ENCODE results near the gene PTEN. TPM values are rescaled to one million over a fixed set of nuclear protein-coding genes. Genes with fewer than 3 reads are reported as not detected.

The PTEN gene
- total RNA-seq, 1 experiment from 2014 or later: 44.6 TPM

- no peak overlapping the region for H3K27ac Mint-ChIP-seq (ENCODE audit: unreplicated experiment)
- intact Hi-C loops (cut with micrococcal nuclease; ENCODE audit: unreplicated experiment): no loop called here
- CTCF ChIA-PET: interaction anchor here (0.7 kb wide), 1 partner anchor 21 kb away, joined by 4 read pairs; no protein-coding TSS in a partner anchor
- no peaks in the 10 kb centered on the region for H3K4me1 Mint-ChIP-seq (ENCODE audit: low read depth, unreplicated experiment)
- no peaks in the 10 kb centered on the region for H3K27me3 Mint-ChIP-seq (ENCODE audit: unreplicated experiment)
- no TSS peak for BruUV-seq (replicated peaks)
- no peaks in the 10 kb centered on the region for H3K36me3 Mint-ChIP-seq (ENCODE audit: insufficient read depth, unreplicated experiment)
- DNase-seq: no peak
- H3K9me3 Mint-ChIP-seq (ENCODE audit: low read depth, unreplicated experiment): no peaks in the 10 kb centered on the region
- no peak for TF ChIP-seq CTCF (IDR thresholded peaks at IDR 0.05; ENCODE audit: unreplicated experiment)
- no peak overlapping the region for H3K4me3 Mint-ChIP-seq (ENCODE audit: low read depth, unreplicated experiment)
Observed at GRCh38 chr10:87872828-87873227, 9.4 kb downstream of the PTEN start.

GRCh38 chr10:87873656-87874055 is 10.2 kb downstream of the PTEN start:
- Mint-ChIP-seq H3K36me3 (ENCODE audit: insufficient read depth, unreplicated experiment) (no peaks in the 10 kb centered on the region), H3K9me3 (ENCODE audit: low read depth, unreplicated experiment) (no peaks in the 10 kb centered on the region), H3K27ac (ENCODE audit: unreplicated experiment) (no peak overlapping the region), H3K4me3 (ENCODE audit: low read depth, unreplicated experiment) (no peak overlapping the region), H3K27me3 (ENCODE audit: unreplicated experiment) (no peaks in the 10 kb centered on the region), H3K4me1 (ENCODE audit: low read depth, unreplicated experiment) (no peaks in the 10 kb centered on the region)
- DNase-seq: no peak
- intact Hi-C loops (cut with micrococcal nuclease; ENCODE audit: unreplicated experiment): no loop called here
- no peak for TF ChIP-seq CTCF (IDR thresholded peaks at IDR 0.05; ENCODE audit: unreplicated experiment)
- CTCF ChIA-PET: interaction anchor here (0.7 kb wide), 1 partner anchor 53 kb away, joined by 3 read pairs; no protein-coding TSS in a partner anchor
- no TSS peak for BruUV-seq (replicated peaks)

- no peak for DNase-seq
- no peak overlapping the region for H3K27ac Mint-ChIP-seq (ENCODE audit: unreplicated experiment)
- TF ChIP-seq CTCF (IDR thresholded peaks at IDR 0.05; ENCODE audit: unreplicated experiment): no peak
- no peak overlapping the region for H3K4me3 Mint-ChIP-seq (ENCODE audit: low read depth, unreplicated experiment)
- H3K36me3 Mint-ChIP-seq (ENCODE audit: insufficient read depth, unreplicated experiment): no peaks in the 10 kb centered on the region
- intact Hi-C loops (cut with micrococcal nuclease; ENCODE audit: unreplicated experiment): no loop called here
- no peaks in the 10 kb centered on the region for H3K4me1 Mint-ChIP-seq (ENCODE audit: low read depth, unreplicated experiment)
- H3K9me3 Mint-ChIP-seq (ENCODE audit: low read depth, unreplicated experiment): no peaks in the 10 kb centered on the region
- no TSS peak for BruUV-seq (replicated peaks)
- H3K27me3 Mint-ChIP-seq (ENCODE audit: unreplicated experiment): no peaks in the 10 kb centered on the region
- CTCF ChIA-PET: no interaction called here
Observed at GRCh38 chr10:87875929-87876571, 12.6 kb downstream of the PTEN start.

DNA sequence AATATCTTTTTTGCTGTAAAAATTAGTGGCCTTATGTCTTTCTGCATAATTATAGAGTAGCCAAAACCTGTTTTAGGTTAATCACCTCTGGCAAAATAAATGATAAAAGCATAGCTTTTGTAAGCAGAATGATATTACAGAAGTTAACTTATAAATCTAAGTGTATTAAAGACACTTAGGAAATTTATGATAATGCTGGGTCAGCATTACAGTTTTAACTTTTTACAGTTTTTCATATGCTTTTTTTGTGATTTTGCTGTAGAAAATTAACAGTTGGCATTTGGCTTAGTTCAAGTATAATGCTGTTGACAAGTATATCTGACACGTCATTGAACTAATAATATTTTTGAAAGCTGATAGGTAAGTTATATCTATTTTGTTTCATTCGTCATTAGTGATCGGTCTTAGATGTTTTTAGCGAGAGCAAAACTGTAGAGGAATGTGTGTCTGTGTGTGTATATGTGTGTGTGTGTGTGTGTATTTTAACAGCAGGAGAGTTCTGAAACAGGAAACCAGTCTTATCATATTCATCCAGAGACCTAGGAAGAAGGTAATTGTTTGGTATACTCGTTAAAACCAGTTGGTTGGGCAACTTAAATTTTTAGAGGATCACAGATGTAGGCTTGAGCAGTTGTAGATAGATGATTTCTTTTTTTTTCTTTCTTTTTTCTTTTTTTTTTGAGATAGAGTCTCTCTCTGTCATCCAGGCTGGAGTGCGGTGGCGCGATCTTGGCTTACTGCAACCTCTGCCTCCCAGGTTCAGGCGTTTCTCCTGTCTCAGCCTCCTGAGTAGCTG is 15.4 kb downstream of the PTEN start:
- Mint-ChIP-seq H3K9me3 (ENCODE audit: low read depth, unreplicated experiment) (no peaks in the 10 kb centered on the region), H3K4me3 (ENCODE audit: low read depth, unreplicated experiment) (no peak overlapping the region), H3K4me1 (ENCODE audit: low read depth, unreplicated experiment) (no peaks in the 10 kb centered on the region), H3K27ac (ENCODE audit: unreplicated experiment) (no peak overlapping the region), H3K27me3 (ENCODE audit: unreplicated experiment) (no peaks in the 10 kb centered on the region), H3K36me3 (ENCODE audit: insufficient read depth, unreplicated experiment) (no peaks in the 10 kb centered on the region)
- no peak for TF ChIP-seq CTCF (IDR thresholded peaks at IDR 0.05; ENCODE audit: unreplicated experiment)
- DNase-seq: no peak
- CTCF ChIA-PET: no interaction called here
- intact Hi-C loops (cut with micrococcal nuclease; ENCODE audit: unreplicated experiment): no loop called here
- no TSS peak for BruUV-seq (replicated peaks)
